ENCODE measurements around the gene TESK1. TPM values are rescaled to one million over a fixed set of nuclear protein-coding genes. Genes with fewer than 3 reads are reported as not detected.
A peak's percentile ranks its signal among the peaks of the same experiment; 100 is the strongest.

Gene TESK1
- total and polyA plus RNA-seq, 2 of the 4 experiments (the other 2 are of a cell fraction): 3.4 to 21.0 TPM

- Histone ChIP-seq H3K9me1 (ENCODE audit: insufficient read depth, low read length) (peaks cover 6% of the 10 kb centered on the region; the same call in 1 of the 2 replicates), H3K9me3 (ENCODE audit: control insufficient read depth, insufficient read depth, low read length) (no peaks in the 10 kb centered on the region), H2BK15ac (ENCODE audit: low read depth, low read length) (no peak overlapping the region), H3K27ac (ENCODE audit: insufficient read depth, low read length) (no peak overlapping the region), H4K5ac (ENCODE audit: low read depth, low read length) (no peak overlapping the region), H3K27me3 (ENCODE audit: control insufficient read depth, insufficient read depth, low read length) (no peaks in the 10 kb centered on the region), H2AFZ (replicated peaks; ENCODE audit: low read length, poor library complexity) (peak overlapping the region; percentile 45), H2AK9ac (replicated peaks; ENCODE audit: low read depth, low read length, poor library complexity) (no peak overlapping the region), H3K4ac (ENCODE audit: low read depth, low read length) (no peak overlapping the region), H2BK20ac (ENCODE audit: low read depth, low read length) (no peak overlapping the region), H3K14ac (replicated peaks; ENCODE audit: low read depth, low read length) (no peak overlapping the region), H4K20me1 (ENCODE audit: insufficient read depth, low read length) (peaks cover 6% of the 10 kb centered on the region; the same call in 1 of the 2 replicates), H3K18ac (ENCODE audit: low read depth, low read length) (no peak overlapping the region), H4K91ac (ENCODE audit: insufficient read depth, low read depth, low read length) (no peak overlapping the region), H2BK120ac (ENCODE audit: low read depth, low read length) (no peak overlapping the region), H2AK5ac (ENCODE audit: low read depth, low read length) (no peak overlapping the region), H3K79me1 (ENCODE audit: low read depth in 1 of 2, low read length in 2 of 2) (peaks cover 2 to 6% of the 10 kb centered on the region in 2 experiments; a peak in 3 of 4 replicates), H3K36me3 (ENCODE audit: control insufficient read depth, insufficient read depth, low read length) (peaks cover 36% of the 10 kb centered on the region), H3K4me2 (ENCODE audit: low read depth, low read length) (no peak overlapping the region), H3K4me3 (ENCODE audit: insufficient read depth, low read depth, low read length) (no peak overlapping the region), H3K23ac (ENCODE audit: low read depth, low read length) (no peak overlapping the region), H4K8ac (ENCODE audit: low read depth in 2 of 2, low read length in 2 of 2) (no peak overlapping the region), H2BK5ac (ENCODE audit: low read depth, low read length, poor library complexity, severe bottlenecking) (no peak overlapping the region), H3K56ac (ENCODE audit: extremely low read depth, insufficient read depth, low read length) (no peak overlapping the region), H3K4me1 (ENCODE audit: control insufficient read depth, insufficient read depth, low read length) (peaks cover 2% of the 10 kb centered on the region; the same call in 1 of the 2 replicates), H3K9ac (ENCODE audit: low read depth, low read length) (no peak overlapping the region)
- BruUV-seq (replicated peaks): no TSS peak
- dilution Hi-C loops (cut with HindIII; ENCODE audit: low sequenced_read_pairs, unreplicated experiment): no loop called here
- TF ChIP-seq MAZ (IDR thresholded peaks at IDR 0.05; ENCODE audit: borderline replicate concordance, low read depth, low read length): peak; percentile 11; the same call in 1 of the 2 replicates
- no peak for TF ChIP-seq CEBPB (IDR thresholded peaks at IDR 0.05; ENCODE audit: low read depth, low read length)
- no peak for TF ChIP-seq CHD1 (IDR thresholded peaks at IDR 0.05; ENCODE audit: low read depth, low read length)
- TF ChIP-seq MXI1 (IDR thresholded peaks at IDR 0.05; ENCODE audit: borderline replicate concordance, low read depth, low read length): no peak
- no peak for TF ChIP-seq RAD21 (IDR thresholded peaks at IDR 0.05; ENCODE audit: low read length)
- TF ChIP-seq RCOR1 (IDR thresholded peaks at IDR 0.05; ENCODE audit: insufficient replicate concordance, low read length): no peak
- no peak for TF ChIP-seq USF2 (IDR thresholded peaks at IDR 0.05; ENCODE audit: low read depth, low read length)
- no peak for TF ChIP-seq NFE2L2 (IDR thresholded peaks at IDR 0.05; ENCODE audit: low read depth, low read length)
- ATAC-seq (ENCODE audit: low read depth) (peak; percentile 59), DNase-seq (no peak)
- POLR2A ChIA-PET (ENCODE audit: unreplicated experiment): no interaction called here
- intact Hi-C loops (cut with micrococcal nuclease): no loop called here
- CTCF ChIA-PET: interaction anchor here (0.5 kb wide), 1 partner anchor 440 kb away, joined by 4 read pairs; no protein-coding TSS in a partner anchor
- 27% methylated on average over 9 of the region's 14 CpGs; no CpG with 5 or more reads in 1 of the 2 experiments for WGBS, 2 experiments (ENCODE audit: extremely low coverage in 2 of 2, insufficient read length in 1 of 2)
- in situ Hi-C loops (cut with MboI; ENCODE audit: low sequenced_read_pairs): no loop called here
These were observed 41.3 kb upstream of the TESK1 start for GRCh38 chr9:35563791-35564197.

Measured in IMR-90 (cell line).